GM12872 (cell line): ENCODE data around the gene CHTF18.

Experiments
- TF ChIP-seq, protein P1 (sequence below): IDR thresholded peaks from 3 replicates; pipeline ENCODE4 v1.5.1; 2011; ENCODE audit warnings: low read depth, mild to moderate bottlenecking, low read length, moderate library complexity; ENCODE audit not compliant: insufficient read depth

The CHTF18 gene

DNA sequence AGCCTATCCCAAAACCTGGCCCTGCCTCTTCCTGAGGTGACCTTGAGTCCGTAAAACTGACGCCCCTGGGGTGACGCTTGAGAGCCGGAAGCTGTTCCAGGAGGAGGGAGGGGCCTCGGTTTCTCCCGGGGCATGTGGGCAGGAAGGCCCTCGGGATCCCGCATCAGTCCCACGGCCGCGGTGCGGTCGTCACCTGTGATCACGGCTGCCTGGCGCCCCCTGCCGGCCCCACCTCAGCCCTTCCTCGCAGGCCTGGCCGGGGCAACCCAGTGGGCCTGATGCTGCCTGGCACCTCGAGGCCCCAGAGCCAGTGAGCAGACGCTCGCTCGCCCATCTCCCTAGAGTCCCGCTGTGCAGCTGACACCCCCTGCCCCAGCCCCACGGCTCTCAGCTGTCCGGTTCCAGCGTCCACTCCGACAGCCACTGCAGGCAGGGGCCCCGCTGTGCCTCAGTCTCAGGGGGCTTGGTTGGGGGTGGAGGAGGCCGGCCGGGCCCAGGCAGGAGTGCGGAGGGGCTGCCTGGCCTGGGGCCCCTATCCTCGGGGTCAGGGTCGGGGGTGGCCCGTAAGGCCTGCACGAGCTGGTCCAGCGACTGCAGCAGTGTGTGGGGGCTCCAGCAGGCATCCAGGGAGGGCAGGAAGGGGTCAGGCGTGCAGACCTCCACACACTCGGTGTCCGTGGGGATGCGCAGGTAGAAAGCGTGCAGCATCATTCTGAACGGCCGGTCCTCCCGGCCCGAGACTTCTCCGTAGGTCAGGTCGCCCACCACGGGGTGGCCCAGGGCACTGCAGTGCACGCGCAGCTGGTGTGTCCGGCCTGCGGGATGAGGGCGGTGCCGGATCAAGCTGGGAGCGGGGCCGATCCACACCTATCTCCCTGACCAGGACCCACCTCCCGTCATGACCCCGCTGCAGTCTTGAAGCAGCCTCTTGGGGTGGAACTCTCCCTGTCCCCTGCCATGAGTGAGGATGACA, 2.6 kb upstream of the CHTF18 start:
- TF ChIP-seq, protein P1, sequence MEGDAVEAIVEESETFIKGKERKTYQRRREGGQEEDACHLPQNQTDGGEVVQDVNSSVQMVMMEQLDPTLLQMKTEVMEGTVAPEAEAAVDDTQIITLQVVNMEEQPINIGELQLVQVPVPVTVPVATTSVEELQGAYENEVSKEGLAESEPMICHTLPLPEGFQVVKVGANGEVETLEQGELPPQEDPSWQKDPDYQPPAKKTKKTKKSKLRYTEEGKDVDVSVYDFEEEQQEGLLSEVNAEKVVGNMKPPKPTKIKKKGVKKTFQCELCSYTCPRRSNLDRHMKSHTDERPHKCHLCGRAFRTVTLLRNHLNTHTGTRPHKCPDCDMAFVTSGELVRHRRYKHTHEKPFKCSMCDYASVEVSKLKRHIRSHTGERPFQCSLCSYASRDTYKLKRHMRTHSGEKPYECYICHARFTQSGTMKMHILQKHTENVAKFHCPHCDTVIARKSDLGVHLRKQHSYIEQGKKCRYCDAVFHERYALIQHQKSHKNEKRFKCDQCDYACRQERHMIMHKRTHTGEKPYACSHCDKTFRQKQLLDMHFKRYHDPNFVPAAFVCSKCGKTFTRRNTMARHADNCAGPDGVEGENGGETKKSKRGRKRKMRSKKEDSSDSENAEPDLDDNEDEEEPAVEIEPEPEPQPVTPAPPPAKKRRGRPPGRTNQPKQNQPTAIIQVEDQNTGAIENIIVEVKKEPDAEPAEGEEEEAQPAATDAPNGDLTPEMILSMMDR = peak; percentile 74

DNA sequence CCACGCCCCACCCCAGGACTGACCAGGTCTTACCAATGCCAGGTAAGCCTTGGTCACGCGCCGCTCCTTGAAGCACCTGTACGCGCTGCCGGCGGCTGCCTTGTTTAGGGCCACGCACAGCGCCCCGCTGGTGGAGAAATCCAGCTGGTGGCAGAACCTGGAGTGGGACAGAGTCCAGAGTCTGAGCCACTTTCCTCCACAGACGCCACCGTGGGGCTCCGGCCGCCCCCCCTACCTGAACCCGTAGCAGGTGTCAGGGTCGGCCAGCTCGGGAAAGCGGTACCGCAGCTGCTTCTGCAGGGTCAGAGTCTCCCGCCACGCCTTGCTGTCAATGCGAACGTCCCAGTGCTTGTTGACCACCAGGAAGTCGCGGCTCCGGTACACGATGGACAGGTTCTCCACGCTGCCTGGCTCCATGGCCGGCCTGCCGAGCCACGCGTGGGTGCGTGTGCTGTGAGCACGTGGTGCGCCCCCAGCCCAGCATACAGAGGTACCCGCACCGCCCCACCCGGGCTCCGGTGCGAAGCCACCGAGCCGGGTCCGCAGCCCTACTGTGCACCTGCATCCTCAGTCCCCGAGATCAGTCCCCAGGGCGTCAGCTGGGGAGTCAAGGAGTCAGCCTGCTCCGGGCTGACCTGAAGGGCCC, 976 bp upstream of the CHTF18 start:
- TF ChIP-seq, protein P1 = no peak

DNA sequence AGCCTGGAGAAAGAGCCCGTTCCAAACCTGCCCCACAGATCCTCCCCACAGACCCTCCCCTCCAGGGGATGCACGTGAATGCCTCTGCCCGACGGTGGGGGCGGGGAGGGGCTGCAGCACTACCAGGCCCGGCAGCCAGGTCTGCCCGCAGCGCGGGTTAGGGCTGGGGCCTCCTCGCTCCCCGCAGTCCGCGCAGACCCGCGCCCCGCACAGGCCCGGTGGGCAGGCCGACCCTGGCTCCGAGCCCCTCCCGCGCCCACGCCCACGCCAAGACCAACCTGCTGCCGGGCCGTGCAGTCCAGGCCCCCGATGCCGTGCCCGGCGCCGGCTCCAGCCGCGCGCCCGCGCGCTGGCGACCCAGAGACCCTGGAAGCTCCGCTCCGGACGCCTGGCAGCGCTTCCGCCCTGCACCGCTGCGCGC, 432 bp upstream of the CHTF18 start, which contains the start of gene RPUSD1:
RPUSD1 (minus strand) TSS at position 404 of the 421 bp plus-strand sequence. CDS start 644 bp downstream, outside the sequence.
- TF ChIP-seq, protein P1 = no peak

DNA sequence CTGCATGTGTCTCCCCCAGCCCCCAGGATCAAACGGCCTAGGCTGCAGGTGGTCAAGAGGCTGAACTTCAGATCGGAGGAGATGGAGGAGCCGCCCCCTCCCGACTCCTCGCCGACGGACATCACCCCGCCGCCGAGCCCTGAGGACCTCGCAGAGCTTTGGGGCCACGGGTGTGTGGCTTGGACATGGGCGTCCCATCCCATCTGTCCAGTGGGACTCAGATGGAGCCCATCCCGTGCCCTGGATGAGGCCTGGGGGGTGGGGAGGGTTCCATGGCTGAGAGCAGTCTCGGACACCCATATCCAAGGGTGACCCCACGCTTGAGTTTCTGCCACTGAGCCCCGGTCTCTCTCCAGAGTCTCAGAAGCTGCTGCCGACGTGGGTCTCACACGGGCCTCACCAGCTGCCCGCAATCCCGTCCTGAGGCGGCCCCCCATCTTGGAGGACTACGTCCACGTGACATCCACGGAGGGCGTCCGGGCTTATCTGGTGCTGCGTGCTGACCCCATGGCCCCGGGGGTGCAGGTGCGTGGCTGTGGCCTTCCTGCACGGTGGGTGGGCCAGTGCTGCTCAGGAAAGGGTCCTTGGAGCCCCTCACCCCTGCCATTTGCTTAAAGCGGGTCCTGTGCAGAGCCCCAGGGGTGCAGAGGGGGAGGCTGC, 901 bp downstream of the CHTF18 start:
- TF ChIP-seq, protein P1 = no peak

DNA sequence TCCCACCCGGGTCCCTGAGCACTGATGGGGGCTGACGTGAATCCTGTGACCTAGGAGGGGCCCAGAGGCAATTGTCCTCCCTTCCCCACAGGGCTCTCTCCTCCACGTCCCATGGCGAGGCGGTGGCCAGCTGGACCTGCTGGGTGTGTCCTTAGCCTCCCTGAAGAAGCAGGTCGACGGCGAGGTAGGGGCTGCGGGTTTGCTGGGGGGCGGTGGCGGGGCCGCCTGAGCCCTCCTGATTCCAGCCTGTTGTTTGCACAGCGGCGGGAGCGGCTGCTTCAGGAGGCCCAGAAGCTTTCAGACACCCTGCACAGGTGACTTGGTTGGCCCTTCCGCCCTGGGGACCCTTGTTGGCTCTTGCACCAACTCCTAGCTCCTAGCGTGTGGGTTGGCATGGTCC, 1.7 kb downstream of the CHTF18 start:
- TF ChIP-seq, protein P1 = no peak

DNA sequence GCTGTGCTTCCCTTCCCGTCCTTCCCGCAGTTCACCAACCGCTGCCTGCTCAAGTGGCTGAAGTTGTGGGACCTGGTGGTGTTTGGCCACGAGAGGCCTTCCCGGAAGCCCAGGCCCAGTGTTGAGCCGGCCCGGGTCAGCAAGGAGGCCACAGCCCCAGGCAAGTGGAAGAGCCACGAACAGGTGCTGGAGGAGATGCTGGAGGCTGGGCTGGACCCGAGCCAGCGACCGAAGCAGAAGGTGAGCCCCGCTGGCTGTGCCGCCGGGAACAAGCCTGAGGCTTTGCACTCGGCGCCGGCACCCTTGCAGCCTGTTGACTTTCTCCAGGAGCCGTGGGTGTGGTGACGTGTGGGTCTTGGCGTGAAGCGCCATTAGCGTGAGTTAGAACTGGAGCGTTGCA, 2.7 kb downstream of the CHTF18 start:
- TF ChIP-seq, protein P1 = no peak
